ENCODE measurements around the gene SYK. TPM values are rescaled to one million over a fixed set of nuclear protein-coding genes. Genes with fewer than 3 reads are reported as not detected.

Gene SYK
- total RNA-seq, 1 experiment from 2014 or later: 5.3 TPM

- Mint-ChIP-seq H3K4me1 (ENCODE audit: low read depth, unreplicated experiment) (no peaks in the 10 kb centered on the region), H3K36me3 (ENCODE audit: insufficient read depth, unreplicated experiment) (no peaks in the 10 kb centered on the region), H3K27ac (ENCODE audit: unreplicated experiment) (no peak overlapping the region), H3K27me3 (ENCODE audit: insufficient read depth, unreplicated experiment) (no peaks in the 10 kb centered on the region), H3K9me3 (ENCODE audit: unreplicated experiment) (no peaks in the 10 kb centered on the region), H3K4me3 (ENCODE audit: unreplicated experiment) (no peak overlapping the region)
- no peaks in the 10 kb centered on the region for H3K36me3 ChIP-seq (ENCODE audit: control insufficient read depth, insufficient read depth, low read length)
- no peak for TF ChIP-seq CTCF (IDR thresholded peaks at IDR 0.05; ENCODE audit: insufficient read depth in 1 of 2, low read depth in 1 of 2, low read length in 1 of 2, severe bottlenecking in 1 of 2, unreplicated experiment in 1 of 2)
- no peak for DNase-seq
- ChIA-PET CTCF (no interaction called here), POLR2A (no interaction called here)
- no peaks in the 10 kb centered on the region for H3K27me3 ChIP-seq (replicated peaks; ENCODE audit: control insufficient read depth, insufficient read depth, low read length)
- no peaks in the 10 kb centered on the region for H3K9me3 ChIP-seq
- H3K4me1 ChIP-seq: no peaks in the 10 kb centered on the region
- H3K4me3 ChIP-seq (ENCODE audit: low read depth, low read length): no peak overlapping the region
- intact Hi-C loops (cut with micrococcal nuclease; ENCODE audit: unreplicated experiment): no loop called here
- no TSS peak for BruUV-seq (replicated peaks)
Measured at GRCh38 chr9:90832261-90832660, 30.6 kb downstream of the SYK start.

GRCh38 chr9:90834828-90835595, 33.4 kb downstream of the SYK start:
- ChIA-PET POLR2A (no interaction called here), CTCF (no interaction called here)
- no peaks in the 10 kb centered on the region for H3K27me3 Mint-ChIP-seq (ENCODE audit: insufficient read depth, unreplicated experiment)
- Histone ChIP-seq H3K27me3 (replicated peaks; ENCODE audit: control insufficient read depth, insufficient read depth, low read length) (no peaks in the 10 kb centered on the region), H3K4me1 (no peaks in the 10 kb centered on the region), H3K9me3 (no peaks in the 10 kb centered on the region), H3K36me3 (ENCODE audit: control insufficient read depth, insufficient read depth, low read length) (no peaks in the 10 kb centered on the region), H3K4me3 (ENCODE audit: low read depth, low read length) (no peak overlapping the region)
- H3K27ac Mint-ChIP-seq (ENCODE audit: unreplicated experiment): no peak overlapping the region
- H3K9me3 Mint-ChIP-seq (ENCODE audit: unreplicated experiment): no peaks in the 10 kb centered on the region
- intact Hi-C loops (cut with micrococcal nuclease; ENCODE audit: unreplicated experiment): no loop called here
- BruUV-seq (replicated peaks): no TSS peak
- no peak for DNase-seq
- no peak overlapping the region for H3K4me3 Mint-ChIP-seq (ENCODE audit: unreplicated experiment)
- H3K36me3 Mint-ChIP-seq (ENCODE audit: insufficient read depth, unreplicated experiment): no peaks in the 10 kb centered on the region
- H3K4me1 Mint-ChIP-seq (ENCODE audit: low read depth, unreplicated experiment): no peaks in the 10 kb centered on the region
- no peak for TF ChIP-seq CTCF (IDR thresholded peaks at IDR 0.05; ENCODE audit: insufficient read depth in 1 of 2, low read depth in 1 of 2, low read length in 1 of 2, severe bottlenecking in 1 of 2, unreplicated experiment in 1 of 2)

GRCh38 chr9:90836411-90837080, 34.9 kb downstream of the SYK start:
- no peaks in the 10 kb centered on the region for H3K36me3 ChIP-seq (ENCODE audit: control insufficient read depth, insufficient read depth, low read length)
- POLR2A ChIA-PET: no interaction called here
- CTCF ChIA-PET: no interaction called here
- DNase-seq: no peak
- Mint-ChIP-seq H3K36me3 (ENCODE audit: insufficient read depth, unreplicated experiment) (no peaks in the 10 kb centered on the region), H3K27me3 (ENCODE audit: insufficient read depth, unreplicated experiment) (no peaks in the 10 kb centered on the region), H3K4me3 (ENCODE audit: unreplicated experiment) (no peak overlapping the region), H3K27ac (ENCODE audit: unreplicated experiment) (no peak overlapping the region), H3K9me3 (ENCODE audit: unreplicated experiment) (no peaks in the 10 kb centered on the region), H3K4me1 (ENCODE audit: low read depth, unreplicated experiment) (no peaks in the 10 kb centered on the region)
- intact Hi-C loops (cut with micrococcal nuclease; ENCODE audit: unreplicated experiment): no loop called here
- no peaks in the 10 kb centered on the region for H3K9me3 ChIP-seq
- TF ChIP-seq CTCF (IDR thresholded peaks at IDR 0.05; ENCODE audit: insufficient read depth in 1 of 2, low read depth in 1 of 2, low read length in 1 of 2, severe bottlenecking in 1 of 2, unreplicated experiment in 1 of 2): no peak
- no peak overlapping the region for H3K4me3 ChIP-seq (ENCODE audit: low read depth, low read length)
- H3K27me3 ChIP-seq (replicated peaks; ENCODE audit: control insufficient read depth, insufficient read depth, low read length): no peaks in the 10 kb centered on the region
- BruUV-seq (replicated peaks): no TSS peak
- H3K4me1 ChIP-seq: no peaks in the 10 kb centered on the region

Data from Caco-2 (cell line).